HG03457 (cell line): ENCODE results near the gene PGLYRP3.
"Not testable (repeated sequence)": the region's sequence is repeated elsewhere in the genome, so short reads cannot be mapped to it uniquely, and the experiment has no call there.

Experiments used
- ATAC-seq: cut with Tn5 transposase; IDR thresholded peaks from one replicate; pipeline ENCODE4 v1.9.1; 2021; ENCODE audit warnings: moderate number of reproducible peaks; ENCODE audit not compliant: unreplicated experiment

PGLYRP3 gene

DNA sequence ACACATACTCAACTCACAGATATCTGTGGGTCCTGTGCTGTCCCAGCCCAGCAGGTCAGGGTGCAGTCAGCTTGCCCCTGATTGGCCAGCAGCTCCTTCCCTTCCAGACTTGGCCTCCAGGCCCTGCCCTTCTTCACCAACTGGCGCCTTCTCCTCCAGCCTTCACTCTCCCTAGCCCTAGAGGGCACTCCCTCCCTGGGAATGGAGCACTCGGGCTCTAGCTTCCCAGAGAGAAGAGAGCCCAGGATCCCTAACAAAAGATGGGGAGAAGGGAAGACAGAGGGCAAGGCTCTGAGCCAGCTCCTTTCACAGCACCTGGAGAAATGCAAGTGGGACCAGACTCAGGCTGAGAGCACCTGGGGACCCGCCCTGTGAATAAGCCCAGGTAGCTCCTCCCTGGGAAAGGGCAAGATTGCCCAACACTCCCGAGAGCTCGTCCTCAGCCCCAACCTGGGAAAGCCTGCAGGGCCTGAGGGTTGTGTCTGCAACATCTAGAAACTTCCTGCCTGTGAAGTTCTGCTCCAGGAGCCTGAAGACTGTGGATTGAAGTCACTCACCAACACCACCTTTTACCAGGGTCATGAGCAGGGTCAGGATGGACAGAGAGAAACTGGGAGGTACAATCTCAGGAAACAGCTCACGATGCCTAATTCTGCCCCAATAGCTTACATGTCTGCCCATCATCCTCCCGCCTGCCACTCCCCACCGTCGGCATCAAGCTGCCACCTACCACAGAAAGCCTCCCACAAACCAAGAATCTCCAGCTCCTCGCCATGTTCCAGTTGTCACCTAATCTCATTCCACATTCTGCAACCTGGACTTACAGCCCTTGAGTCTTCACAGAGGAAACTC, 36.0 kb upstream of the PGLYRP3 start, which contains the start of gene PGLYRP4:
Gene PGLYRP4 (minus strand): TSS at position 331 of the 852 bp plus-strand sequence. CDS start 909 bp downstream, outside the sequence.
- ATAC-seq: no peak

DNA sequence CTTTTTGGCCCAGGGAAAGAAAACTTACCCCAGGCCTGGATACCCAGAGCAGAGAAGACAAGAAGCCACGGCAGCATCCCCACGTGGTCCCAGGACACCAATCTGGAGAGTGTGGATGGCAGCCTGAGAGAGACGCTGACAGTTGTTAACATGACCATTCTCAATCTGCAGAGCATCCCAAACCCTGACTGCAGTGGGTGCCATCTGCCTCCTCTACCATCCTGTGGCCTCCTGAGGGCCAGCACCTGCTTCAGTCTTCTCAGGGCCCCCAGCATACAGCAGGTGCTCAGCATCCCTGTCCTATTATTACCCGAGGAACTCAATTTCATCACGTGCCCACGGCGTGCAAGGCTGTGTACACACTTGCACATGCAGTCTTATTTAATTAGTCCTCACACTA, 35.1 kb upstream of the PGLYRP3 start:
- ATAC-seq: no peak

GRCh38 chr1:153347049-153347448, 34.3 kb upstream of the PGLYRP3 start:
- not testable (repeated sequence) for ATAC-seq

DNA sequence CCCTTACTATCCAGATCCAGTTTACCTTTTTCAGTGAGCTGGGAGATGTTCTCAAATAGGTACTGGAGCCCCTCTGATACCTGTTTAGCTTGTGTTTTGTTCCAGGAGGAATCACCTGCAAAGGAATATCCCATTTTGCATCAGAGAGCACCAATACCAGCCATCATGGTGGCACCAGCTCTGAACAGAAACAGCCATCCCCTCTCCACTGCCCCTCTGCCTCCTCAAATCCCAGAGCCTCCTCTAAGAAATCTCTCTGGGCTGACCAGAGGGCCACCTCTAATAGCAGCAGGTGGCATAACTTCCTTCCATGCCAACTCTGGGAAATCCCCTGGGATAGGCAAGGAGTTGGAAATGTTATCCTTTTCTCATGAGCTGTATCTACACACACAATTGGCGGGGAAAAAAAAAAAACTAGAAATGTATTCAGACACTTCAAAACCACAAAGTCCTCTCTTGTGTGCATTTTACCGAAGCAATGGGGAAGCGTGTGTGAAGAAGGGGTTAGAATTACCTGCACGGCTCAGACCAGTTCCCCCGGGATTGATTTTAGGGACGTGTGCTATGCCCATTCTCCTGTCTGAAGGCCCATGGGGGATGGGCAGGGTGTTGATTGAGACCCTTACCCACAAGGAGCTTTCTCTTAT, 33.4 kb upstream of the PGLYRP3 start:
- no peak for ATAC-seq

GRCh38 chr1:153345187-153346076, 32.7 kb upstream of the PGLYRP3 start:
- no peak for ATAC-seq

- no peak for ATAC-seq
These were observed 31.9 kb upstream of the PGLYRP3 start for GRCh38 chr1:153344718-153345025.

DNA sequence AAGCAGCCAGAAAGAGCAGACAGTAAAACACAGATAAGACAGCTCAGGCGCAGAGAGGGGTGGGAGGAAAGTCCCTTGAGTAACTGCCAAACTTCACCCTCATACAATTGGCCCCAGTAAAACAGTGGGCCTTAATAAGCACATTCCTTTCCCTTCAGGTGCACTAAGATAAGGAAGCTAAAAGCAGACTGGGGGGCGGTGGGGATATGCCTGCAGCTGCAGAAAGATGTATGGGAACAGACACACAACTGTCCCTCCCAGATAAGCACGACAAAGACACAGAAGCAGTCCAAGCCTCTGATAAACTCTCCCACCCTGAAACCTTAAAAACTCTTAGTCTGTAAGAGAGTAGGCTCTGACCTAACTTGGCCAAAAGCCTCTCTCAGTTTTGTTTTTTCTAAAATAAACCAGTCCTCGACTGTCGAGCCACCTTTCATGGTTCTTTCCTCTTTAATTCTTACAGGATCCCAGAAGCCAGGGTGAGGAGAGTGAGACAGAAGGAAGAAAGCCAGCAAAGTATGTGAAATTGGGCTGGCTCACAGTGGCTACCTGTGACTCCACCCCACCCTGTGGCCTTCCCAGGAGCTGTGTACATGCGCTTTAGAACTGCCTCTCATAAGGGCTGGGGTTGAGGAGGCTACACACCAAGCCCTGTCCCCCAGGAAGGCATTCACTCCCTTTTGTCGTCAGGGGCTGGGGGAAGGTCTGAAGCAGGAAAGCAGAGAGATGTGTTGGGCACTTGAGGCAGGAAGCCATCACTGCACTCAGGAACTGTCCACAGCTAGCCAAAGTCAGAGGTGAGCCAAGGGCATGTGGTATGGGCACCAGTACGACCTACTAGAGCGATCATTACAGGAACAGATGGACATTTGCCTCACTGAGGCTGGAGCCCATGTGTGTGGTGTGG, 31.3 kb upstream of the PGLYRP3 start:
- ATAC-seq: no peak

DNA sequence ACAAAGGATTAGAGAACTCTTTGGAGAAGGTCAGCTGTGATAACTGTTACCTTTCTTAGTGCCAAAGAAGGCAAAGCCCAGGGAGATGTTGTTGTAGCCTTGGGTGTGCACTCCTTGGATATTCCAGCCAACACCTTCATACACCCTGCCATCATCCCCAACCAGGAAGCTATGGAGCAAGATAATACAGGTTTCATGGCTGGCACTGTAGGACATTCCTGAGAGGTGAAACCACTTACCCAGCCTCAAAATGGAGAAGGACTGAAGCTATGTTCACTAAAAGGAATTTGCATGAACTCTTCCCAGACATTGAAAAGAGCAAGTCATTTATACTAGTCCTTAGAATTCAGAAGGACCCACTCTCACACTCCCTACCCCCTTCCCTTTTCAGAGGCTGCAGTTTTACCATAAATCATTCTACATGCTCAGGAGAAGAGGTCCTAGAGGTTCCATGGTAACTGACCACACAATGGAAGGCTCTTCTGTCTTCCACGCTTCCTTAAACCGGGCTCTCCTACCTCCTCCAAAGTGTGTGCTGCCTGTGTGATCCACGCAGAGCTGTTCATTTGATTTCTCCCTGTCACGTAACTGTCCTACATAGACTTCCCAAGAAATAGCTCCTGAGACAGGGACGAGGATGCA, 30.4 kb upstream of the PGLYRP3 start:
- ATAC-seq: no peak

- no peak for ATAC-seq
These were observed 29.4 kb upstream of the PGLYRP3 start for GRCh38 chr1:153342178-153342577.

DNA sequence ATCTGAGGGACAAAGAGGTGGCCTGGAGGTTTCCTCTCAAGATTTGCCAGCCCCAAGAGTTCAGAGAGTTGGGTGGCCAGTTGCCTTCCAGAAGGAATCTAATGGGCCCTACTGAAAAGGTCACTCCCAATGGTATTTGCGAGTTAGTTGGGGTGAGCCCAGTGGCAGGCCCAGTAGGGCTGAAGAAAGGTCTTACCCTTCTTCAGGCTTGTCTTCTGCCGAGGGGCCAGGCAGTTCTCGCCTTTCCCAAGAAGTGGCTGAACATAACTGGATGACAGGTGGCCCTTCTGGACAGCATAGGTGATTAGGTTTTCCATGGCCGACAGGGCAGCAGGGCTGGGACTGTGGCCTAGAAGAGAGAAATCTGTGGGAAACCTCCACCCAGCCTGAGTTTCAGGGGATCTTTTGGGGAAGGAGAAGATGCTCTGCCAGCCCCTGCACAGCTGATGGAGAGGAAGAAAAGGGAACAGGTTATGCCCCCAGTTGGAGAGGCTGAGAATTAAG, 28.7 kb upstream of the PGLYRP3 start:
- no peak for ATAC-seq

DNA sequence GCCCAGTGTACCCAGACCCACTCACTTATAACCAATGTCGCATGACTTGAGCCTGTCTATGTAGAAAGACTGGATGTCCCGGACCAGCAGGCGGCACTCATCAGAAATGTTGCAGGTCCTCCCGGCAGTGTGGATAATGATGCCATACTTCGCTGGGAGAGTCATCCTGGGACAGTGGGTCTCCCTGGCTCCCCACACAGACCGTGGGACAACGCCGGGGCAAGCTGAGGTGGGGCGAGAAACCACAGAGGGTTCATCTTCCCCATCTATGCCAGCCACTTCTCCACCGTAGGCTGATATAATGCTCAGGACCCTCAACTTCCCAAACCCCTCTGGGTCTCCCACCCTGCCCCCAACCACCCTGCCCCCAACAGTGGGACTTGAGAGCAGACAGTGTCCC, 27.6 kb upstream of the PGLYRP3 start:
- no peak for ATAC-seq

DNA sequence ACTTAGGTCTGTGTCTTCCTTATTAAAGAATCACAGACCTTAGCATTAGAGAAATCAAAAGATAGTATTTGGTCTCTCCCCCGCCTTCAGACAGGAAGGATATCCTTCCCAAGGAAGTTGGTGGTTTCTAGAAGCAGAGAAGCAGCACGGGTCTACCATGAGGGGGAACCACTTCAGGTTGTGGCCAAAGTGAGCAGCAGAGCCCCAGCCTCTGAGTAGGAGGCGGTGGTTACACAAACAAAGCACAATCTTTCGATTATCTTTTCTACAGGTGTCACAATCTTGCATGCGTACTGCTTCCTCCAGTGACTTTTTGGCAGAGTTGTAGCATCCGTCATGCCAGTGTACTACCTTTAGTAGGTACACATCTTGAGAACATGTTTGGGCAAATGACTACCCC, 27.1 kb upstream of the PGLYRP3 start:
- no peak for ATAC-seq

GRCh38 chr1:153337980-153338853, 25.5 kb upstream of the PGLYRP3 start:
- no peak for ATAC-seq

DNA sequence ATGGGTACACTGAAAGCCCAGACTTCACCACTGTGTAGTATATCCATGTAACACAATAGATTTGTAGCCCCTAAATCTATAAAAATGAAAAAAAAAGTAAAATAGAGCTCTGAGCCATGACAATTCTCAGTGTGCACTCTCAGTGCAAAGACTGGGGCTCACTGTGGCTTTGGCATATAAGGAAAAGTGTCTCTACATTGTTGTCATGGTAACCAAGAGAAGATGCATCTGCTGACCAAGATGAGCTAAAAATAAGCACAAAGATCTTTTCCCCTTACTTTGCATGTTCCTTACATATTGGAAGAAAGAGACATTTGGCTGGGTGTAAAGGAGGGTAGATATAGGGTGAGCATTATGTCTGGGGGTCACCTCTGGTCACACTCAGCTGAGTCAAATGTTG, 23.9 kb upstream of the PGLYRP3 start:
- ATAC-seq: no peak

DNA sequence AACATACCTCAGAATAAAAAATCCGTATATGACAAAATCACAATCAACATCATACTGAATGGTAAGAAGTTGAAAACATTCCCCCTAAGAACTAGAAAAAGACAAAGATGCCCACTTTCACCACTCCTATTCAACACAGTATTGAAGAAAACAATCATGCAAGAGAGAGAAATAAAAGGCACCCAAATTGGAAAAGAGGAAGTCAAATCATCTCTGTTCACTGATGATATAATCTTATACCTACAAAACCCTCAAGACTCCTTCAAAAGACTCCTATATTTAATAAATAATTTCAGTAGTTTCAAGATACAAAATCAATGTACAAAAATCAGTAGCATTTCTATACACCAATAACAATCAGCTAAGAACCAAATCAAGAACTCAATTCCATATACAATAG, 21.1 kb upstream of the PGLYRP3 start:
- ATAC-seq: no peak

DNA sequence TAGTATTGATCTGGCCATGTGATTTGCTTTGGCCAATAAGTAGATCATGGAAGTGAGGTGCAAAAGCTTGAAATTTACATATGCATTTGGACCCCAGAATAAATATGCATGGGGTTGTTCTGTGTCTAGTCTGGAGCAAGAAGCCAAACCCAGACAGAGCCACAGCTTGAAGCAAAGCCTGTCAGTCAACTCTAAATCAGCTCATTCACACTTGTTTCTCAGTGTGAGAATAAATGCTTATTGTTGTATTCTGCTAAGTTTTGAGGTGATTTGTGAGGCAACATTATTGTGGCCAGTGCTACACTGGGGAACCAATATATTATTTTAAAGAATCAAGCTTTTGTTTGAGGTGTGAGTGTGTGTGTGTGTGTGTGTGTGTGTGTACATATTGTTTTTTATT, 12.2 kb upstream of the PGLYRP3 start:
- no peak for ATAC-seq

GRCh38 chr1:153322568-153322967, 9.8 kb upstream of the PGLYRP3 start:
- ATAC-seq: no peak

- not testable (repeated sequence) for ATAC-seq
These were observed 5.4 kb upstream of the PGLYRP3 start for GRCh38 chr1:153318145-153318544.

DNA sequence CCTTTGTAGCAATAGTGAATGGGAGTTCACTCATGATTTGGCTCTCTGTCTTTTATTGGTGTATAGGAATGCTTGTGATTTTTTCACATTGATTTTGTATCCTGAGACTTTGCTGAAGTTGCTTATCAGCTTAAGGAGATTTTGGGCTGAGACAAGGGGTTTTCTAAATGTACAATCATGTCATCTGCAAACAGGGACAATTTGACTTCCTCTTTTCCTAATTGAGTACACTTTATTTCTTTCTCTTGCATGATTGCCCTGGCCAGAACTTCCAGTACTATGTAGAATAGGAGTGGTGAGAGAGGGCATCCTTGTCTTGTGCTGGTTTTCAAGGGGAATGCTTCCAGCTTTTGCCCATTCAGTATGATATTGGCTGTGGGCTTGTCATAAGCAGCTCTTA, 3.3 kb upstream of the PGLYRP3 start:
- not testable (repeated sequence) for ATAC-seq
